HCT116 (cell line): Measurements from ENCODE around the gene ANKLE1. TPM values are rescaled to one million over a fixed set of nuclear protein-coding genes. Genes with fewer than 3 reads are reported as not detected.
A peak's percentile ranks its signal among the peaks of the same experiment; 100 is the strongest.

Experiments used
- ATAC-seq: fragments of 200-7000 bp; cut with Tn5 transposase; 2 replicates; pipeline ENCODE4 v1.9.1; 2020; ENCODE audit warnings: mild to moderate bottlenecking, moderate library complexity
- BruUV-seq: library from RNA; stranded (reverse); fragments of 400-500 nt; replicated peaks from 2 replicates; lab custom pipeline; 2021; lab: Mats Ljungman, UMichigan
- CTCF ChIA-PET: fragments of 300-600 bp; sonication (Branson Sonifier 250); formaldehyde crosslinking; loops from one replicate; lab custom pipeline; 2021; ENCODE audit warnings: antibody characterized with exemption; lab: Charles Lee
- POLR2A ChIA-PET: fragments of 300-600, 350-600 bp; sonication (Branson Sonifier 250); formaldehyde crosslinking; loops from one replicate; lab custom pipeline; 2021; ENCODE audit warnings: antibody characterized with exemption; lab: Charles Lee
- RAD21 ChIA-PET, 2 experiments: fragments of 300-600 bp; sonication (Branson Sonifier 250); formaldehyde crosslinking; loops; one replicate each; lab custom pipeline; 2023; ENCODE audit warnings: low total read pairs in 2 of 2; ENCODE audit not compliant: uncharacterized antibody in 2 of 2, unreplicated experiment in 2 of 2, low non-redundant PET in 1 of 2; lab: Charles Lee
- DNase-seq: peaks from one replicate; pipeline ENCODE4 v3.0.0-alpha.2; 2010; ENCODE audit warnings: low read depth, low spot score
- H2AFZ ChIP-seq: fragments of 200-600 bp; shearing (Covaris generic), sonication (generic); 2 replicates; pipeline ENCODE4 v1.6.1; 2017; ENCODE audit warnings: low read depth, mixed run types, mixed read lengths, antibody characterized with exemption, low read length; ENCODE audit not compliant: poor library complexity, severe bottlenecking
- H3K27ac ChIP-seq: 2 replicates; pipeline ENCODE4 v1.5.1; 2012; ENCODE audit warnings: low read depth, low read length
- H3K27me3 ChIP-seq: fragments of 200-600 bp; sonication (generic); 2 replicates; pipeline ENCODE4 v1.6.1; 2016; ENCODE audit warnings: mixed run types, low read length, mixed read lengths; ENCODE audit not compliant: insufficient read depth
- H3K36me3 ChIP-seq, 2 experiments: fragments of 200-500 bp in 1 of 2; fragments of 200-600 bp in 1 of 2; sonication (Bioruptor generic) in 1 of 2; sonication (generic) in 1 of 2; 2 replicates each; pipeline versions ENCODE4 v1.5.1 to v1.6.1; 2014 to 2016; ENCODE audit warnings: low read length in 2 of 2, inconsistent platforms in 1 of 2, mixed read lengths in 1 of 2, mixed run types in 1 of 2; ENCODE audit not compliant: insufficient read depth in 2 of 2, control insufficient read depth in 1 of 2
- H3K4me1 ChIP-seq, 2 experiments: fragments of 200-600 bp in 1 of 2; sonication (generic) in 1 of 2; 2 replicates each; pipeline versions ENCODE4 v1.5.1 to v1.6.1; 2012 to 2017; ENCODE audit warnings: low read length in 2 of 2, inconsistent platforms in 1 of 2, mild to moderate bottlenecking in 1 of 2, mixed read lengths in 1 of 2, mixed run types in 1 of 2, moderate library complexity in 1 of 2; ENCODE audit not compliant: insufficient read depth in 2 of 2, control insufficient read depth in 1 of 2
- H3K4me2 ChIP-seq: fragments of 200-600 bp; sonication (generic); 2 replicates; pipeline ENCODE4 v1.6.1; 2017; ENCODE audit warnings: mixed run types, low read length, mixed read lengths
- H3K4me3 ChIP-seq, 2 experiments: fragments of 200-600 bp in 1 of 2; sonication (generic) in 1 of 2; replicated peaks in 1 of 2; 2 replicates each; pipeline ENCODE4 v1.5.1; 2011 to 2016; ENCODE audit warnings: low read length in 2 of 2, control low read depth in 1 of 2, low read depth in 1 of 2, mild to moderate bottlenecking in 1 of 2, mixed read lengths in 1 of 2, mixed run types in 1 of 2
- H3K79me2 ChIP-seq: fragments of 200-600 bp; sonication (generic); 2 replicates; pipeline ENCODE4 v1.6.1; 2017; ENCODE audit warnings: mild to moderate bottlenecking, mixed run types, low read length, moderate library complexity, mixed read lengths; ENCODE audit not compliant: insufficient read depth
- H3K9ac ChIP-seq: fragments of 200-600 bp; sonication (generic); 2 replicates; pipeline ENCODE4 v1.6.1; 2016; ENCODE audit warnings: low read length, mixed read lengths
- H3K9me2 ChIP-seq: fragments of 200-600 bp; sonication (generic), shearing (Covaris generic); 2 replicates; pipeline ENCODE4 v1.6.1; 2017; ENCODE audit warnings: mixed run types, mild to moderate bottlenecking, moderate library complexity; ENCODE audit not compliant: insufficient read depth
- H3K9me3 ChIP-seq, 2 experiments: fragments of 200-500 bp in 1 of 2; fragments of 200-600 bp in 1 of 2; sonication (Bioruptor generic) in 1 of 2; sonication (generic) in 1 of 2; 2 replicates each; pipeline ENCODE4 v1.6.1; 2014 to 2017; ENCODE audit warnings: low read length in 2 of 2, mixed read lengths in 2 of 2, inconsistent platforms in 1 of 2, low read depth in 1 of 2, mild to moderate bottlenecking in 1 of 2, mixed run types in 1 of 2, moderate library complexity in 1 of 2; ENCODE audit not compliant: control insufficient read depth in 1 of 2, insufficient read depth in 1 of 2
- H4K20me1 ChIP-seq: fragments of 200-600 bp; sonication (generic), shearing (Covaris generic); 2 replicates; pipeline ENCODE4 v1.6.1; 2017; ENCODE audit warnings: mixed run types, mild to moderate bottlenecking, moderate library complexity; ENCODE audit not compliant: insufficient read depth
- CBX3 ChIP-seq: IDR thresholded peaks from 2 replicates; pipeline ENCODE4 v1.6.1; 2012; ENCODE audit warnings: low read depth
- CEBPB ChIP-seq: IDR thresholded peaks from 2 replicates; pipeline ENCODE4 v1.6.1; 2012; ENCODE audit warnings: low read depth
- CTCF ChIP-seq, 3 experiments: fragments of 200-600 bp in 1 of 3; sonication (generic) in 1 of 3; IDR thresholded peaks in 2 of 3; conservative IDR thresholded peaks in 1 of 3; 2 replicates each; pipeline ENCODE4 v1.5.1; 2012 to 2017; ENCODE audit warnings: low read depth in 2 of 3, low read length in 2 of 3, antibody characterized with exemption in 1 of 3, borderline replicate concordance in 1 of 3, control low read depth in 1 of 3, mild to moderate bottlenecking in 1 of 3, mixed read lengths in 1 of 3, mixed run types in 1 of 3, moderate library complexity in 1 of 3; ENCODE audit not compliant: insufficient read depth in 1 of 3
- EGR1 ChIP-seq: IDR thresholded peaks from 2 replicates; pipeline ENCODE4 v1.6.1; 2012; ENCODE audit warnings: low read depth
- ELF1 ChIP-seq: IDR thresholded peaks from 2 replicates; pipeline ENCODE4 v1.6.1; 2012; ENCODE audit warnings: low read depth, borderline replicate concordance
- FOSL1 ChIP-seq: IDR thresholded peaks from 2 replicates; pipeline ENCODE4 v1.6.1; 2012; ENCODE audit warnings: low read depth
- POLR2A ChIP-seq: IDR thresholded peaks from 2 replicates; pipeline ENCODE4 v1.7.0; 2011; ENCODE audit warnings: borderline replicate concordance; ENCODE audit not compliant: insufficient read depth, insufficient read length; ENCODE audit errors: extremely low read depth
- YY1 ChIP-seq: IDR thresholded peaks from 2 replicates; pipeline ENCODE4 v1.6.1; 2011; ENCODE audit warnings: low read length, low read depth, moderate library complexity, mild to moderate bottlenecking; ENCODE audit not compliant: insufficient replicate concordance; ENCODE audit errors: extremely low read depth
- ZFX ChIP-seq: fragments of 450-650 bp; IDR thresholded peaks from 2 replicates; pipeline ENCODE4 v1.6.1; 2017
- ZNF274 ChIP-seq: fragments of 200-500 bp; sonication (Bioruptor generic); IDR thresholded peaks from 2 replicates; pipeline ENCODE4 v1.6.1; 2014; ENCODE audit warnings: mild to moderate bottlenecking, low read depth, low read length, inconsistent platforms
- intact Hi-C: fragments of 100-400 bp; cut with micrococcal nuclease; formaldehyde crosslinking; loops from 2 replicates; pipeline ENCODE4 v1.10.0; 2022
- total RNA-seq: library from RNA; stranded (reverse); gene quantifications from one replicate; pipeline ENCODE4 v1.2.1, GENCODE V29; 2021; ENCODE audit not compliant: unreplicated experiment
- TF ChIP-seq, protein P1 (sequence below): IDR thresholded peaks from 2 replicates; pipeline ENCODE4 v1.6.1; 2012; ENCODE audit warnings: low read depth

ANKLE1 gene
- total RNA-seq, 1 experiment from 2014 or later = 14.8 TPM

GRCh38 chr19:17309965-17310461, 28.3 kb downstream of the ANKLE1 start:
- ChIA-PET CTCF (interaction anchor here (1.8 kb wide), 1 partner anchor 13 kb away, joined by 5 read pairs; no protein-coding TSS in a partner anchor), RAD21 (no interaction called here), POLR2A (interaction anchor here (1.4 to 3.2 kb wide), 2 partner anchors 17 to 24 kb away, joined by 9 to 39 read pairs; partner anchors contain the start of gene ANO8)
- H3K4me3 ChIP-seq = peak overlapping the region; percentile 80 to 98
- TF ChIP-seq, protein P1, sequence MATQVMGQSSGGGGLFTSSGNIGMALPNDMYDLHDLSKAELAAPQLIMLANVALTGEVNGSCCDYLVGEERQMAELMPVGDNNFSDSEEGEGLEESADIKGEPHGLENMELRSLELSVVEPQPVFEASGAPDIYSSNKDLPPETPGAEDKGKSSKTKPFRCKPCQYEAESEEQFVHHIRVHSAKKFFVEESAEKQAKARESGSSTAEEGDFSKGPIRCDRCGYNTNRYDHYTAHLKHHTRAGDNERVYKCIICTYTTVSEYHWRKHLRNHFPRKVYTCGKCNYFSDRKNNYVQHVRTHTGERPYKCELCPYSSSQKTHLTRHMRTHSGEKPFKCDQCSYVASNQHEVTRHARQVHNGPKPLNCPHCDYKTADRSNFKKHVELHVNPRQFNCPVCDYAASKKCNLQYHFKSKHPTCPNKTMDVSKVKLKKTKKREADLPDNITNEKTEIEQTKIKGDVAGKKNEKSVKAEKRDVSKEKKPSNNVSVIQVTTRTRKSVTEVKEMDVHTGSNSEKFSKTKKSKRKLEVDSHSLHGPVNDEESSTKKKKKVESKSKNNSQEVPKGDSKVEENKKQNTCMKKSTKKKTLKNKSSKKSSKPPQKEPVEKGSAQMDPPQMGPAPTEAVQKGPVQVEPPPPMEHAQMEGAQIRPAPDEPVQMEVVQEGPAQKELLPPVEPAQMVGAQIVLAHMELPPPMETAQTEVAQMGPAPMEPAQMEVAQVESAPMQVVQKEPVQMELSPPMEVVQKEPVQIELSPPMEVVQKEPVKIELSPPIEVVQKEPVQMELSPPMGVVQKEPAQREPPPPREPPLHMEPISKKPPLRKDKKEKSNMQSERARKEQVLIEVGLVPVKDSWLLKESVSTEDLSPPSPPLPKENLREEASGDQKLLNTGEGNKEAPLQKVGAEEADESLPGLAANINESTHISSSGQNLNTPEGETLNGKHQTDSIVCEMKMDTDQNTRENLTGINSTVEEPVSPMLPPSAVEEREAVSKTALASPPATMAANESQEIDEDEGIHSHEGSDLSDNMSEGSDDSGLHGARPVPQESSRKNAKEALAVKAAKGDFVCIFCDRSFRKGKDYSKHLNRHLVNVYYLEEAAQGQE = no peak
- TF ChIP-seq ZNF274 = no peak
- no peak for TF ChIP-seq POLR2A
- TF ChIP-seq CBX3 = no peak
- no peak for TF ChIP-seq CEBPB
- no peak for TF ChIP-seq FOSL1
- TF ChIP-seq EGR1 = no peak
- no peak; the same call in 1 of the 2 replicates for TF ChIP-seq ELF1
- no peak for TF ChIP-seq ZFX
- TF ChIP-seq CTCF (IDR thresholded peaks at IDR 0.05 in 2 of 3, conservative IDR thresholded peaks at IDR 0.05 in 1 of 3; ENCODE audit: borderline replicate concordance in 1 of 3, insufficient read depth in 1 of 3, low read depth in 2 of 3, low read length in 2 of 3) = no peak
- TF ChIP-seq YY1 = no peak
- H4K20me1 ChIP-seq = no peaks in the 10 kb centered on the region
- peak overlapping the region; percentile 81 for H3K9ac ChIP-seq
- H3K36me3 ChIP-seq = peaks cover 4 to 12% of the 10 kb centered on the region in 2 experiments
- peaks cover 41 to 58% of the 10 kb centered on the region in 2 experiments for H3K4me1 ChIP-seq
- DNase-seq (no peak), ATAC-seq (no peak)
- H3K4me2 ChIP-seq = peak overlapping the region; percentile 99
- no TSS peak for BruUV-seq
- peaks cover 59% of the 10 kb centered on the region for H3K79me2 ChIP-seq
- no peak overlapping the region for H2AFZ ChIP-seq
- H3K9me2 ChIP-seq = no peaks in the 10 kb centered on the region
- H3K9me3 ChIP-seq = no peaks in the 10 kb centered on the region
- no peaks in the 10 kb centered on the region for H3K27me3 ChIP-seq
- intact Hi-C loops = loop anchor here (2.0 kb wide), 1 partner anchor 17 kb away; no protein-coding TSS in a partner anchor
- H3K27ac ChIP-seq = peak overlapping the region; percentile 79
